SH-SY5Y (cell line): ENCODE measurements around the gene BANF1.

Source experiments
- GATA2 ChIP-seq: IDR thresholded peaks from 2 replicates; pipeline ENCODE4 v1.6.1; 2011; ENCODE audit warnings: mild to moderate bottlenecking, low read depth, low read length
- GATA3 ChIP-seq: IDR thresholded peaks from 2 replicates; pipeline ENCODE4 v1.6.1; 2011; ENCODE audit warnings: low read depth, mild to moderate bottlenecking, low read length, moderate library complexity

GRCh38 chr11:65962141-65962564, 40.1 kb upstream of the BANF1 start:
- no peak for TF ChIP-seq GATA3
- TF ChIP-seq GATA2, result no peak
